HCT116 (cell line): ENCODE results near the gene MMGT1. TPM values are rescaled to one million over a fixed set of nuclear protein-coding genes. Genes with fewer than 3 reads are reported as not detected.
A peak's percentile ranks its signal among the peaks of the same experiment; 100 is the strongest.

Experiments
- ATAC-seq: fragments of 200-7000 bp; cut with Tn5 transposase; 2 replicates; pipeline ENCODE4 v1.9.1; 2020; ENCODE audit warnings: mild to moderate bottlenecking, moderate library complexity
- BruUV-seq: library from RNA; stranded (reverse); fragments of 400-500 nt; replicated peaks from 2 replicates; lab custom pipeline; 2021; lab: Mats Ljungman, UMichigan
- CTCF ChIA-PET: fragments of 300-600 bp; sonication (Branson Sonifier 250); formaldehyde crosslinking; loops from one replicate; lab custom pipeline; 2021; ENCODE audit warnings: antibody characterized with exemption; lab: Charles Lee
- POLR2A ChIA-PET: fragments of 300-600, 350-600 bp; sonication (Branson Sonifier 250); formaldehyde crosslinking; loops from one replicate; lab custom pipeline; 2021; ENCODE audit warnings: antibody characterized with exemption; lab: Charles Lee
- RAD21 ChIA-PET, 2 experiments: fragments of 300-600 bp; sonication (Branson Sonifier 250); formaldehyde crosslinking; loops; one replicate each; lab custom pipeline; 2023; ENCODE audit warnings: low total read pairs in 2 of 2; ENCODE audit not compliant: uncharacterized antibody in 2 of 2, unreplicated experiment in 2 of 2, low non-redundant PET in 1 of 2; lab: Charles Lee
- DNase-seq: peaks from one replicate; pipeline ENCODE4 v3.0.0-alpha.2; 2010; ENCODE audit warnings: low read depth, low spot score
- H2AFZ ChIP-seq: fragments of 200-600 bp; shearing (Covaris generic), sonication (generic); 2 replicates; pipeline ENCODE4 v1.6.1; 2017; ENCODE audit warnings: low read depth, mixed run types, mixed read lengths, antibody characterized with exemption, low read length; ENCODE audit not compliant: poor library complexity, severe bottlenecking
- H3K27ac ChIP-seq: 2 replicates; pipeline ENCODE4 v1.5.1; 2012; ENCODE audit warnings: low read depth, low read length
- H3K27me3 ChIP-seq: fragments of 200-600 bp; sonication (generic); 2 replicates; pipeline ENCODE4 v1.6.1; 2016; ENCODE audit warnings: mixed run types, low read length, mixed read lengths; ENCODE audit not compliant: insufficient read depth
- H3K36me3 ChIP-seq, 2 experiments: fragments of 200-500 bp in 1 of 2; fragments of 200-600 bp in 1 of 2; sonication (Bioruptor generic) in 1 of 2; sonication (generic) in 1 of 2; 2 replicates each; pipeline versions ENCODE4 v1.5.1 to v1.6.1; 2014 to 2016; ENCODE audit warnings: low read length in 2 of 2, inconsistent platforms in 1 of 2, mixed read lengths in 1 of 2, mixed run types in 1 of 2; ENCODE audit not compliant: insufficient read depth in 2 of 2, control insufficient read depth in 1 of 2
- H3K4me1 ChIP-seq, 2 experiments: fragments of 200-600 bp in 1 of 2; sonication (generic) in 1 of 2; 2 replicates each; pipeline versions ENCODE4 v1.5.1 to v1.6.1; 2012 to 2017; ENCODE audit warnings: low read length in 2 of 2, inconsistent platforms in 1 of 2, mild to moderate bottlenecking in 1 of 2, mixed read lengths in 1 of 2, mixed run types in 1 of 2, moderate library complexity in 1 of 2; ENCODE audit not compliant: insufficient read depth in 2 of 2, control insufficient read depth in 1 of 2
- H3K4me2 ChIP-seq: fragments of 200-600 bp; sonication (generic); 2 replicates; pipeline ENCODE4 v1.6.1; 2017; ENCODE audit warnings: mixed run types, low read length, mixed read lengths
- H3K4me3 ChIP-seq, 2 experiments: fragments of 200-600 bp in 1 of 2; sonication (generic) in 1 of 2; replicated peaks in 1 of 2; 2 replicates each; pipeline ENCODE4 v1.5.1; 2011 to 2016; ENCODE audit warnings: low read length in 2 of 2, control low read depth in 1 of 2, low read depth in 1 of 2, mild to moderate bottlenecking in 1 of 2, mixed read lengths in 1 of 2, mixed run types in 1 of 2
- H3K79me2 ChIP-seq: fragments of 200-600 bp; sonication (generic); 2 replicates; pipeline ENCODE4 v1.6.1; 2017; ENCODE audit warnings: mild to moderate bottlenecking, mixed run types, low read length, moderate library complexity, mixed read lengths; ENCODE audit not compliant: insufficient read depth
- H3K9ac ChIP-seq: fragments of 200-600 bp; sonication (generic); 2 replicates; pipeline ENCODE4 v1.6.1; 2016; ENCODE audit warnings: low read length, mixed read lengths
- H3K9me2 ChIP-seq: fragments of 200-600 bp; sonication (generic), shearing (Covaris generic); 2 replicates; pipeline ENCODE4 v1.6.1; 2017; ENCODE audit warnings: mixed run types, mild to moderate bottlenecking, moderate library complexity; ENCODE audit not compliant: insufficient read depth
- H3K9me3 ChIP-seq, 2 experiments: fragments of 200-500 bp in 1 of 2; fragments of 200-600 bp in 1 of 2; sonication (Bioruptor generic) in 1 of 2; sonication (generic) in 1 of 2; 2 replicates each; pipeline ENCODE4 v1.6.1; 2014 to 2017; ENCODE audit warnings: low read length in 2 of 2, mixed read lengths in 2 of 2, inconsistent platforms in 1 of 2, low read depth in 1 of 2, mild to moderate bottlenecking in 1 of 2, mixed run types in 1 of 2, moderate library complexity in 1 of 2; ENCODE audit not compliant: control insufficient read depth in 1 of 2, insufficient read depth in 1 of 2
- H4K20me1 ChIP-seq: fragments of 200-600 bp; sonication (generic), shearing (Covaris generic); 2 replicates; pipeline ENCODE4 v1.6.1; 2017; ENCODE audit warnings: mixed run types, mild to moderate bottlenecking, moderate library complexity; ENCODE audit not compliant: insufficient read depth
- CTCF ChIP-seq, 3 experiments: fragments of 200-600 bp in 1 of 3; sonication (generic) in 1 of 3; IDR thresholded peaks in 2 of 3; conservative IDR thresholded peaks in 1 of 3; 2 replicates each; pipeline ENCODE4 v1.5.1; 2012 to 2017; ENCODE audit warnings: low read depth in 2 of 3, low read length in 2 of 3, antibody characterized with exemption in 1 of 3, borderline replicate concordance in 1 of 3, control low read depth in 1 of 3, mild to moderate bottlenecking in 1 of 3, mixed read lengths in 1 of 3, mixed run types in 1 of 3, moderate library complexity in 1 of 3; ENCODE audit not compliant: insufficient read depth in 1 of 3
- EGR1 ChIP-seq: IDR thresholded peaks from 2 replicates; pipeline ENCODE4 v1.6.1; 2012; ENCODE audit warnings: low read depth
- EZH2 ChIP-seq: fragments of 200-600 bp; sonication (generic); IDR thresholded peaks from 2 replicates; pipeline ENCODE4 v1.6.1; 2017; ENCODE audit warnings: antibody characterized with exemption, mixed run types
- JUND ChIP-seq: IDR thresholded peaks from 2 replicates; pipeline ENCODE4 v1.6.1; 2012
- MAX ChIP-seq: IDR thresholded peaks from 2 replicates; pipeline ENCODE4 v1.6.1; 2012
- RAD21 ChIP-seq: IDR thresholded peaks from 2 replicates; pipeline ENCODE4 v1.6.1; 2012; ENCODE audit warnings: low read depth, mild to moderate bottlenecking
- REST ChIP-seq: IDR thresholded peaks from 2 replicates; pipeline ENCODE4 v1.6.1; 2012; ENCODE audit warnings: low read depth
- SIN3A ChIP-seq: IDR thresholded peaks from 2 replicates; pipeline ENCODE4 v1.6.1; 2012; ENCODE audit warnings: low read depth
- SP1 ChIP-seq: IDR thresholded peaks from 2 replicates; pipeline ENCODE4 v1.6.1; 2012; ENCODE audit warnings: low read depth
- SRF ChIP-seq: IDR thresholded peaks from 2 replicates; pipeline ENCODE4 v1.6.1; 2012; ENCODE audit warnings: low read depth
- TCF7L2 ChIP-seq: IDR thresholded peaks from 2 replicates; pipeline ENCODE4 v1.7.0; 2011; ENCODE audit warnings: borderline replicate concordance, inconsistent platforms; ENCODE audit not compliant: insufficient read depth, insufficient read length; ENCODE audit errors: extremely low read depth
- ZFX ChIP-seq: fragments of 450-650 bp; IDR thresholded peaks from 2 replicates; pipeline ENCODE4 v1.6.1; 2017
- ZNF274 ChIP-seq: fragments of 200-500 bp; sonication (Bioruptor generic); IDR thresholded peaks from 2 replicates; pipeline ENCODE4 v1.6.1; 2014; ENCODE audit warnings: mild to moderate bottlenecking, low read depth, low read length, inconsistent platforms
- intact Hi-C: fragments of 100-400 bp; cut with micrococcal nuclease; formaldehyde crosslinking; loops from 2 replicates; pipeline ENCODE4 v1.10.0; 2022
- total RNA-seq: library from RNA; stranded (reverse); gene quantifications from one replicate; pipeline ENCODE4 v1.2.1, GENCODE V29; 2021; ENCODE audit not compliant: unreplicated experiment

The MMGT1 gene
- total RNA-seq, 1 experiment from 2014 or later, result 23.2 TPM

GRCh38 chrX:135973025-135973547, 702 bp downstream of the MMGT1 start:
- Histone ChIP-seq H3K27ac (peak overlapping the region; percentile 79), H3K4me1 (peaks cover 6 to 8% of the 10 kb centered on the region in 2 experiments; a peak in 3 of 4 replicates), H4K20me1 (no peaks in the 10 kb centered on the region), H3K79me2 (peaks cover 29% of the 10 kb centered on the region), H3K9ac (peak overlapping the region; percentile 80), H3K27me3 (no peaks in the 10 kb centered on the region), H3K4me3 (peak overlapping the region; percentile 86), H3K9me2 (no peaks in the 10 kb centered on the region), H3K36me3 (no peaks in the 10 kb centered on the region), H2AFZ (no peak overlapping the region), H3K9me3 (no peaks in the 10 kb centered on the region), H3K4me2 (peak overlapping the region; percentile 77)
- peak; percentile 68 for ATAC-seq
- CTCF ChIA-PET, result no interaction called here
- DNase-seq, result no peak
- BruUV-seq, result TSS peak; percentile 69
- RAD21 ChIA-PET, result no interaction called here
- POLR2A ChIA-PET, result interaction anchor here (0.6 kb wide), 1 partner anchor 945 kb away, joined by 3 read pairs; no protein-coding TSS in a partner anchor
- intact Hi-C loops, result loop anchor here (2.0 kb wide), 1 partner anchor 524 kb away; the partner anchor contains the start of gene HTATSF1
- TF ChIP-seq RAD21 (peak; percentile 41), EGR1 (no peak), ZFX (no peak), SRF (no peak), EZH2 (no peak), ZNF274 (no peak), SP1 (no peak), CTCF (IDR thresholded peaks at IDR 0.05 in 2 of 3, conservative IDR thresholded peaks at IDR 0.05 in 1 of 3; ENCODE audit: borderline replicate concordance in 1 of 3, insufficient read depth in 1 of 3, low read depth in 2 of 3, low read length in 2 of 3) (0 out of 6 replicates have a peak, but pooled peaks of 1 of the 3 experiments have one; percentile 25), JUND (no peak), REST (no peak), SIN3A (no peak), MAX (no peak), TCF7L2 (no peak)
- TF ChIP-seq, all 23 proteins: peak for 2
